PC-3 (cell line): ENCODE results near the gene TSPEAR. TPM values are rescaled to one million over a fixed set of nuclear protein-coding genes. Genes with fewer than 3 reads are reported as not detected.

Experiments used
- ATAC-seq: fragments of 200-7000 bp; cut with Tn5 transposase; 2 replicates; pipeline ENCODE4 v1.9.1; 2020; ENCODE audit warnings: mild to moderate bottlenecking, moderate library complexity
- BruUV-seq: library from RNA; stranded (reverse); fragments of 400-500 nt; replicated peaks from 2 replicates; lab custom pipeline; 2021; lab: Mats Ljungman, UMichigan
- CTCF ChIA-PET: fragments of 300-600 bp; sonication (Branson Sonifier 250); formaldehyde crosslinking; loops from one replicate; lab custom pipeline; 2022; ENCODE audit warnings: antibody characterized with exemption; lab: Charles Lee
- POLR2A ChIA-PET: fragments of 300-600 bp; sonication (Branson Sonifier 250); formaldehyde crosslinking; loops from one replicate; lab custom pipeline; 2022; ENCODE audit warnings: antibody characterized with exemption; ENCODE audit not compliant: unreplicated experiment; lab: Charles Lee
- DNase-seq: peaks from one replicate; pipeline ENCODE4 v3.0.0-alpha.2; 2015
- H2AFZ ChIP-seq: fragments of 300-600 bp; sonication (generic); 2 replicates; pipeline ENCODE4 v1.6.0; 2016; ENCODE audit warnings: antibody characterized with exemption, low read length
- H3F3A ChIP-seq: fragments of 300-600 bp; sonication (generic); one replicate; pipeline ENCODE4 v1.6.0; 2017; ENCODE audit warnings: antibody characterized with exemption, low read length, control low read depth, mild to moderate bottlenecking; ENCODE audit not compliant: unreplicated experiment
- H3K27ac ChIP-seq: fragments of 300-600 bp; sonication (generic); 2 replicates; pipeline ENCODE4 v1.5.1; 2016; ENCODE audit warnings: mild to moderate bottlenecking, low read length
- H3K27me3 ChIP-seq: fragments of 300-600 bp; sonication (generic); 2 replicates; pipeline ENCODE4 v1.6.1; 2016; ENCODE audit warnings: low read length, mixed read lengths
- H3K36me3 ChIP-seq: fragments of 300-600 bp; sonication (generic); 2 replicates; pipeline ENCODE4 v1.6.1; 2016; ENCODE audit warnings: low read depth, mixed run types, low read length, mixed read lengths
- H3K4me1 ChIP-seq: fragments of 300-600 bp; sonication (generic); 2 replicates; pipeline ENCODE4 v1.5.1; 2016; ENCODE audit warnings: low read length; ENCODE audit not compliant: insufficient read depth
- H3K4me2 ChIP-seq: fragments of 300-600 bp; sonication (generic); 2 replicates; pipeline ENCODE4 v1.6.0; 2016; ENCODE audit warnings: low read length
- H3K4me3 ChIP-seq: fragments of 300-600 bp; sonication (generic); 2 replicates; pipeline ENCODE4 v1.5.1; 2016; ENCODE audit warnings: mild to moderate bottlenecking, low read length, mixed read lengths
- H3K79me2 ChIP-seq: fragments of 300-600 bp; sonication (generic); 2 replicates; pipeline ENCODE4 v1.6.1; 2017; ENCODE audit warnings: low read length, mixed read lengths
- H3K9ac ChIP-seq: fragments of 300-600 bp; sonication (generic); 2 replicates; pipeline ENCODE4 v1.6.0; 2016; ENCODE audit warnings: mild to moderate bottlenecking, low read length
- H3K9me2 ChIP-seq: fragments of 300-600 bp; sonication (generic); replicated peaks from 2 replicates; pipeline ENCODE4 v1.6.1; 2016; ENCODE audit warnings: mixed run types, low read length, mixed read lengths
- H3K9me3 ChIP-seq: fragments of 300-600 bp; sonication (generic); 2 replicates; pipeline ENCODE4 v1.6.1; 2016; ENCODE audit warnings: low read length, mixed read lengths
- H4K20me1 ChIP-seq: fragments of 300-600 bp; sonication (generic); 2 replicates; pipeline ENCODE4 v1.6.1; 2016; ENCODE audit warnings: low read length, mixed read lengths
- CTCF ChIP-seq: fragments of 300-600 bp; sonication (generic); conservative IDR thresholded peaks from 2 replicates; pipeline ENCODE4 v1.5.1; 2017; ENCODE audit warnings: antibody characterized with exemption, low read depth, mild to moderate bottlenecking, low read length
- EZH2 ChIP-seq: fragments of 300-600 bp; sonication (generic); IDR thresholded peaks from one replicate; pipeline ENCODE4 v1.6.1; 2017; ENCODE audit warnings: antibody characterized with exemption, mild to moderate bottlenecking, low read length; ENCODE audit not compliant: unreplicated experiment
- EZH2phosphoT487 ChIP-seq: fragments of 300-600 bp; sonication (generic); IDR thresholded peaks from 2 replicates; pipeline ENCODE4 v1.6.1; 2018; ENCODE audit warnings: mild to moderate bottlenecking, antibody characterized with exemption, low read length, borderline replicate concordance
- intact Hi-C: fragments of 100-400 bp; cut with micrococcal nuclease; formaldehyde crosslinking; loops from 2 replicates; pipeline ENCODE4 v1.9.0; 2023
- total RNA-seq: library from RNA; depleted of rRNA; stranded (reverse); fragments of >200 nt; gene quantifications from 2 replicates; pipeline ENCODE4 v1.2.3, GENCODE V29; 2014

Gene TSPEAR
- total RNA-seq, 1 experiment from 2014 or later = 2.1 TPM

GRCh38 chr21:44498280-44499210, 212.8 kb downstream of the TSPEAR start:
- BruUV-seq = no TSS peak
- peaks cover 35% of the 10 kb centered on the region for H3K27me3 ChIP-seq
- no peaks in the 10 kb centered on the region for H3F3A ChIP-seq
- H3K36me3 ChIP-seq = no peaks in the 10 kb centered on the region
- no peaks in the 10 kb centered on the region for H4K20me1 ChIP-seq
- H3K79me2 ChIP-seq = no peaks in the 10 kb centered on the region
- no peak overlapping the region for H3K9ac ChIP-seq
- TF ChIP-seq EZH2 (no peak), EZH2phosphoT487 (no peak), CTCF (no peak)
- intact Hi-C loops = no loop called here
- ChIA-PET CTCF (no interaction called here), POLR2A (interaction anchor here (0.5 kb wide), 1 partner anchor 65 kb away, joined by 3 read pairs; no protein-coding TSS in a partner anchor)
- no peak overlapping the region for H2AFZ ChIP-seq
- no peak overlapping the region for H3K4me3 ChIP-seq
- H3K4me2 ChIP-seq = no peak overlapping the region
- H3K27ac ChIP-seq = no peak overlapping the region
- H3K9me2 ChIP-seq = no peaks in the 10 kb centered on the region
- no peaks in the 10 kb centered on the region for H3K4me1 ChIP-seq
- peaks cover 6% of the 10 kb centered on the region; the same call in 1 of the 2 replicates for H3K9me3 ChIP-seq
- ATAC-seq = no peak
- no peak for DNase-seq

GRCh38 chr21:44497703-44498126, 213.7 kb downstream of the TSPEAR start:
- no TSS peak for BruUV-seq
- Histone ChIP-seq H3K9me2 (no peaks in the 10 kb centered on the region), H3K4me1 (no peaks in the 10 kb centered on the region), H3K27ac (no peak overlapping the region), H3F3A (no peaks in the 10 kb centered on the region), H3K4me3 (no peak overlapping the region), H3K79me2 (no peaks in the 10 kb centered on the region), H3K27me3 (peaks cover 35% of the 10 kb centered on the region), H2AFZ (no peak overlapping the region), H4K20me1 (no peaks in the 10 kb centered on the region), H3K36me3 (no peaks in the 10 kb centered on the region), H3K9me3 (peaks cover 13% of the 10 kb centered on the region), H3K4me2 (no peak overlapping the region), H3K9ac (no peak overlapping the region)
- POLR2A ChIA-PET = no interaction called here
- intact Hi-C loops = no loop called here
- no peak for ATAC-seq
- CTCF ChIA-PET = no interaction called here
- DNase-seq = no peak
- TF ChIP-seq EZH2phosphoT487 (no peak), EZH2 (no peak), CTCF (no peak)
